Stimulated activated CD8-positive, alpha-beta memory T cell treated with anti-CD3 and anti-CD28 coated beads, Interleukin-12 subunit alpha, Interleukin-12 subunit beta, amount 100 ng/mL, for 4 hours (primary cell): ENCODE measurements around the gene MAGI2.

Experiments
- DNase-seq: peaks from one replicate; pipeline ENCODE4 v3.0.0-alpha.2; 2020; ENCODE audit warnings: low read depth

MAGI2 gene

GRCh38 chr7:79301419-79301818 is 152.0 kb downstream of the MAGI2 start:
- DNase-seq, result no peak

DNA sequence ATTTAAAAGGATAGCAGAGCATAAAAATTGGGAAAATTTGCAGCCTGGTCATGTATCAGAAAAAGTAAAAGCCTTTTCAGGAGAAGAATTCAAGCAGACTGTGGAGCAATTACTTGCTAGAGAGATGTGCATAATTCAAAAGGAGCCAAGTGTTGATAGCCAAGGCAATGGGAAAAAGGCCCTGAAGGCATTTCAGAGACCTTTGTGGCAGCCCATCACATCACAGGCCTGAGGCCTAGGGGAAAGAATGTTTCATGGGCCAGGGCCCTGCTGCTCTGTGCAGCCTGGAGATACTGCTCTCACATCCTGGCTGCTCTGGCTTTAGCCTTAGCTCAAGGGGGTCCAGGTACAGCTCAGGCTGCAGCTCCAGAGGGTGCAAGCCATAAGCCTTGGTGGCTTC is 152.9 kb downstream of the MAGI2 start:
- DNase-seq, result no peak

- no peak for DNase-seq
Measured at GRCh38 chr7:79298145-79298760, 155.2 kb downstream of the MAGI2 start.

GRCh38 chr7:79296553-79297320 is 156.7 kb downstream of the MAGI2 start:
- no peak for DNase-seq

DNA sequence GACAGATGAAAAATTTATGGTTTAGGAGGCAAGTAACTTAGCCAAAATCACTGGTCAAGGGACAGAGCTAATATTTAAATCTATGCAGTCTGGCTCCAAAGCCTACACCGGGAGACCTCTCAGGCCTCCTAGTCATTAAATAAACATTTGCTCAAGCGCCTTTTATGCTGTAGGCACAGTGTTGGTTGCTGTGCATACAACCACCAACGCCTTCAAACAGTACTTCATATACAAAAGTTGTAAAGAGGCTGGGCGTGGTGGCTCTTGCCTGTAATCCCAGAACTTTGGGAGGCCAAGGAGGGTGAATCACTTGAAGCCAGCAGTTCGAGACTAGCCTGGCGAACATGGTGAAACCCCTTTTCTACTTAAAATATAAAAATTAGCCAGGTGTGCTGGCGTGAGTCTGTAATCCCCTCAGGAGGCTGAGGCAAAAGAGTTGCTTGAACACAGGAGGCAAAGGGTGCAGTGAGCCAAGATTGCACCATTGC is 159.8 kb downstream of the MAGI2 start:
- DNase-seq, result no peak

DNA sequence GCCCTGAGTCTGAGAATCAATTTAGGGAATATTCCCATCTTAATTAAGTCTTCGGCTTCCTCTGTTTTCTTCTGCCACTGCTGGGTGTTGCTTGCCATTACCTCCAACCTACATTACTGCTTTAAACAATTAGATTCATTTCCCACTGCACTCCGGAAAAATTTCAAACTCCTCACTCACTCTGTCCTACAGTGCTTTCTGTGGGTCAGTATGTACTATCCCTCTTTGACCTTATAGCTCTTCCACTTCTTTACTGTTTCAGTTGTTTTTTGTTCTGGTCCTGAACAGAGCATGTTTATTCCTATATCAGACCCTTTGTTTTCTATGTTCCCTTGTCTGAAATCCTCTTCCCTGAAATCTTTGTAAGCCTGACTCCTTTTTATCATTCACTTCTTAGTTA is 160.6 kb downstream of the MAGI2 start:
- no peak for DNase-seq

DNA sequence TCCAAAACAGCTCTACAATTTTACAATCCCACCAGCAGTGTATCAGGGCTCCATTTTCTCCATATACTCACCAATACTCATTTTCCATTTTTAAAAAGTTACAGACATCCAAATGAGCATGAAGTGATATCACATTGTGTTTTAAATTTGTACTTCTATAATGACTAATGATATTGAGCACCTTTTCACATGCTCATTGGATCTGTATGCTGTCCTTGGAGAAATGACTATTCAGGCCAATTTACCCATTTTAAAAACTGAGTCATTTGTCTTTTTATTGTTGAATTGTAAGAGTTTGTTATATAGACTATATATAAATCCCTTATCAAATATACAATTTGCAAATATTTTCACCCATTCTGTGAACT is 162.0 kb downstream of the MAGI2 start:
- no peak for DNase-seq

DNA sequence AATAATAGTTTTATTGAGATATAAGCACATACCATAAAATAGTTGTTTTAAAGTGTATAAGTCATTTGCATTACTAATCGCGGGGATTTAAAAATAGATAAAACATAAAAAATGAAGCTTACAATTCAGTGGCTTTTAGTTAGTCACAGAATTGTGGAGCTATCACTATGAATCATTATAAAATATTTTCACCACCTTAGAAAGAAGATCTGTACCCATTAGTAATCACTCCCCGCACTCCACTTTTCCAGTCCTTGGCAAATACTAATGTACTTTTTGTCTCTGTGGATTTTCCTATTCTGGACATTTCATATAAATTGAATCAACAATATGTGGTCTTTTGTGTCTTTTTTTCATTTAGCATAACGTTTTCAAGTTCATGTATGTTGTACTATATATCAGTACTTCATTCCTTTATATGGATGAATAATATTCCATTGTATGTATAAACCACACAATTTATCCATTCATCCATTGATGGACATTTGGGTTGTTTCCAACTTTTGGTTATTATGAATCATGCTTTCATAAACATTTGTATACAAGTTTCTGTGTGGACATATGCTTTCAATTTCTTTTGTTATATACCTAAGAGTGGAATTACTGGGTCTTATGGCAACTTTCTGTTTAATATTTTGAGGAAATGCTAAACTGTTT is 162.5 kb downstream of the MAGI2 start:
- DNase-seq, result no peak

GRCh38 chr7:79290398-79290797 is 163.1 kb downstream of the MAGI2 start:
- DNase-seq, result no peak

DNA sequence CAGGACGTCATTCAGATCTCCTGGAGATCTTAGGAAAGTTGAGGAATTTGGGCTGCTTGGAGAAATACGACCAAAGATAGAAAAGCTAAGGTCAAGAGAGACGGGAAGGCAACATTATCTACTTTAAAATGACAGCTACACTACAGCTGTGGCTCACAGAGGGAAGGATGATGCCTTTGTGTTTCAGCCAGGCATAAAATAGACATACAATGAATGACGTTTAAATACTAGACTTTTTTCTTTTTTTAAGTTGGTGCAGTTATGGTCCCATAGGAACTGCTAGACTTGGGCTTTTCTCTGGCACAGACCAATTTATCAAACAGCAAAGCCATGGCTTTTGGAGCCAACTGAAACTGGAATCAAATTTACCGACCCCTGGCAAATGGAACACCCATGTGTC is 164.8 kb downstream of the MAGI2 start:
- no peak for DNase-seq

DNA sequence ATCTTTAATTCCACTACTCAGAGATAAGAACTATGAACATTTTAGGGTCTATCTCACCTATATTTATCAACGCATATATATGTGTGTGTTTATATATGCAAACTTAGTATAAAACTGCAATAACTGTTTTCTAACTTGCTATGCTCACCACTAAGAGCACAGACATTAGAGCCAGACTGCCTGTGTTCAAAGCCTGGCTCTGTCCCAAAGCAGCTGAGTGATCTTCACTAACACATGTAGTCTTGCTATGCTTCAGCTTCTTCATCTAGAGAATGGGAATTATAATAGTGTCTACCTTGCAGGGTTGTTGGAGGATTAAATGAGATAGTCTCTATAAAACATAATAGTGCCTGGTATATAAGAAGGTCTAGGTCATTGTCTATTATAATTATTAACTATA is 165.5 kb downstream of the MAGI2 start:
- DNase-seq, result no peak

- no peak for DNase-seq
Measured at GRCh38 chr7:79286181-79286580, 167.3 kb downstream of the MAGI2 start.

- no peak for DNase-seq
Measured at GRCh38 chr7:79285756-79286155, 167.7 kb downstream of the MAGI2 start.

GRCh38 chr7:79284211-79284610 is 169.3 kb downstream of the MAGI2 start:
- DNase-seq, result no peak

GRCh38 chr7:79282882-79283602 is 170.4 kb downstream of the MAGI2 start:
- DNase-seq, result no peak

DNA sequence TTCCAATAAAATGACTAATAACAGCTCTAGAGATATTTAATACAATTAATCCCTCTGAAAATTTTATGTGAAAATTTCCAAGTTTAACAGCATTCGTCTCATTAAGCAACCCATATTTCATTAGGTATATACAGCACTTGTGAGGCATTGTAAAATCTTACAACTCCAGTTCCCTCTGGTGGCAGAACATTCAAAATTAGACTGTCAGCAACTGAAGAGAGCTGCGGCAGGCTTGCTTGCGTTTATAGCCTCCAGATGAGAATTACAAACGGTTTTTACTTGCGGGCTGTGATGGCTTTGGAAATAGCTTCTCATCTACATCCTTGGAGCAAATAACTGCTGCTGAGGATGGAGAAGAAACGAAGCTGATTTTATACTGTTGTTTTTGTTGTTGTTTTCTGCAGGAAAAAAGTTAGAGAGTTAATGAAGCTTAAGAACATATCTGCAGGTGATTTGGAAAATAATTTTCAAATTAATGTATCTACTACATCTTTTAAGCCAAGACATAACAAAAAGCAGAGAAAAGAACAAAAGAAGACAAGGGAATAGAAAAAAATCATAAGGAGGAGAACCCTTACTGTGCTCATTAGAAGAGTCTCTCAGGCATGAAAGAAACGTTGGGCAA is 171.3 kb downstream of the MAGI2 start:
- DNase-seq, result no peak

- DNase-seq, result no peak
Measured at GRCh38 chr7:79281426-79281825, 172.0 kb downstream of the MAGI2 start.

DNA sequence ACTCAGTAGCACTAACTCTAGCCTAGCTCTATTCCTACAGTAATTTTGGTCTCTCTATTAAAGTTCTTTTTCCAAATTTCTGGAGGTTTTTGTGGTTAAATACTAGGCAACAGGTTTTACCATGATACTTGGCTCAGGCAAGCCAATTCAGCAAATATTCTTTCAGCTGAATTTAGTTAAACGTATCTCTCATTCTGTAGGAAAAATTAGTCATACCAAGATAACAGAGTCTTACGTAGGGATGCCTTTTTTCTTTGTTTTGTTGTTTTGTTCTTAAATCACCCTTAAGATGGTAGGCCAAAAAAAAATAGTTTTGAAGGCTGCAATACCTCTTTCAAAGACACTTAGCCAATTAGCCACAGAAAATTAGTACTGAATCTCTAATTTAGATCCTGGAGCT is 180.5 kb downstream of the MAGI2 start:
- DNase-seq, result no peak

GRCh38 chr7:79272066-79272669 is 181.3 kb downstream of the MAGI2 start:
- no peak for DNase-seq

- no peak for DNase-seq
Measured at GRCh38 chr7:79268730-79269129, 184.7 kb downstream of the MAGI2 start.

DNA sequence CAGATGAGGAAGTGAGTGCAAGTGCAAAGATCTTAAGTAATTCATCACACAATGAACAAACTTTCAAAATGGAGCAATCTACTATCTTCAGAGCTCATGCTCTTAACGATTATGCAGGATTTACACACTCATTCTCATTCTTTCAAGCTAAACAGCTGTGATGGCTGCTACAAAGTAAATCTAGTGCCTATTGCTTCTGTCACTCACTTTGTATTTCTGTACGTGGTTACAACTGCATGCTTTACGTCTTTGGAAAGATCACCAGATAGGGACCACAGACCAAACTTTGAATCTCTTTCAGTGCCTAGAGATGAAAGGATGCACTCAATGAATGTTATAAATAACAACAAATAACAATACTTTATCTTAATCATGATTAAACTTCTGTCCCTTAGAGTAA is 194.6 kb downstream of the MAGI2 start:
- no peak for DNase-seq

DNA sequence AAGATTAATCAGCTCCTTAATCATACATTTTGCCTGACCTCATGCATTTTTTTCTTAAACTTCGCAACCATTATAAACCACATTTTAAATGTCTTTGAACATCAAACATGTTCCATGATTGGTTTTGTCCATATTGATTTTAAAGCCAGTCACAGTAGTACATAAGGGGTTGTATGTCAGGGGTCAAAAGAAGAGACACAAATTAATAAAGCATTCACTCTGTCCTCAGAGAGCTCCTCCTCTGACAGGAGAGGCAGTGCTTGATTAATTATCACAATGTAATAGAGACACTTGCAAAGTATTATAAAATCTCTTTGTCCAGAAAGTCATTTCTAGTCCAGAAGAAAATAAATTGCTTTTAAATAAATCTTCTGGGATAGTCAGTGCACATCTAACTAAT is 195.5 kb downstream of the MAGI2 start:
- no peak for DNase-seq
